Measurements from ENCODE around the gene ANGPTL4. TPM values are rescaled to one million over a fixed set of nuclear protein-coding genes. Genes with fewer than 3 reads are reported as not detected.
"Not testable (repeated sequence)": the region's sequence is repeated elsewhere in the genome, so short reads cannot be mapped to it uniquely, and the experiment has no call there.

ANGPTL4 gene
- total RNA-seq, 1 experiment from 2014 or later = 0.59 TPM

- H3K4me1 ChIP-seq = peaks cover 19% of the 10 kb centered on the region
- no peak overlapping the region for H3K4me3 ChIP-seq
- H3K36me3 ChIP-seq = peaks cover 3% of the 10 kb centered on the region; the same call in 1 of the 2 replicates
- no peaks in the 10 kb centered on the region for H3K9me3 ChIP-seq (replicated peaks)
- H3K27ac ChIP-seq = no peak overlapping the region
- no peaks in the 10 kb centered on the region for H3K27me3 ChIP-seq
- DNase-seq = peak; percentile 31 to 35
These were observed 34.4 kb downstream of the ANGPTL4 start for GRCh38 chr19:8398311-8398771.

GRCh38 chr19:8399681-8400188, 35.8 kb downstream of the ANGPTL4 start:
- DNase-seq = no peak
- Histone ChIP-seq H3K27me3 (no peaks in the 10 kb centered on the region), H3K4me3 (no peak overlapping the region), H3K4me1 (peaks cover 8% of the 10 kb centered on the region), H3K9me3 (replicated peaks) (no peaks in the 10 kb centered on the region), H3K36me3 (peaks cover 6% of the 10 kb centered on the region), H3K27ac (no peak overlapping the region)

- Histone ChIP-seq H3K4me1 (peaks cover 4% of the 10 kb centered on the region), H3K27ac (no peak overlapping the region), H3K27me3 (no peaks in the 10 kb centered on the region), H3K9me3 (replicated peaks) (no peaks in the 10 kb centered on the region), H3K4me3 (no peak overlapping the region), H3K36me3 (peaks cover 12% of the 10 kb centered on the region)
- no peak for DNase-seq
These were observed 38.0 kb downstream of the ANGPTL4 start for GRCh38 chr19:8401981-8402411.

GRCh38 chr19:8403098-8403819, 39.3 kb downstream of the ANGPTL4 start:
- DNase-seq = no peak
- Histone ChIP-seq H3K9me3 (replicated peaks) (no peaks in the 10 kb centered on the region), H3K27me3 (no peaks in the 10 kb centered on the region), H3K27ac (no peak overlapping the region), H3K4me3 (no peak overlapping the region), H3K36me3 (peaks cover 12% of the 10 kb centered on the region), H3K4me1 (peaks cover 2% of the 10 kb centered on the region)

GRCh38 chr19:8403820-8404109, 39.8 kb downstream of the ANGPTL4 start:
- DNase-seq = no peak
- no peaks in the 10 kb centered on the region for H3K4me1 ChIP-seq
- peaks cover 12% of the 10 kb centered on the region for H3K36me3 ChIP-seq
- no peak overlapping the region for H3K4me3 ChIP-seq
- H3K27me3 ChIP-seq = no peaks in the 10 kb centered on the region
- no peak overlapping the region for H3K27ac ChIP-seq
- no peaks in the 10 kb centered on the region for H3K9me3 ChIP-seq (replicated peaks)

- DNase-seq = no peak
- H3K36me3 ChIP-seq = peaks cover 9% of the 10 kb centered on the region; the same call in 1 of the 2 replicates
- H3K4me3 ChIP-seq = no peak overlapping the region
- no peaks in the 10 kb centered on the region for H3K4me1 ChIP-seq
- no peaks in the 10 kb centered on the region for H3K9me3 ChIP-seq (replicated peaks)
- no peak overlapping the region for H3K27ac ChIP-seq
- no peaks in the 10 kb centered on the region for H3K27me3 ChIP-seq
These were observed 40.6 kb downstream of the ANGPTL4 start for GRCh38 chr19:8404391-8405151.

- H3K27me3 ChIP-seq; H3K9me3 ChIP-seq (replicated peaks); H3K4me3 ChIP-seq; H3K27ac ChIP-seq; H3K4me1 ChIP-seq; DNase-seq; H3K36me3 ChIP-seq: not testable (repeated sequence)
These were observed 46.8 kb downstream of the ANGPTL4 start for GRCh38 chr19:8410718-8411117.

GRCh38 chr19:8412783-8413628, 49.1 kb downstream of the ANGPTL4 start, which contains the start of gene MARCHF2:
TSS of gene MARCHF2 (plus strand) at chr19:8413305. CDS start at chr19:8421841, 8,536 bp downstream.
- Histone ChIP-seq H3K4me3 (peak within 1 kb of the TSS; percentile 40), H3K27me3 (no peaks in the 10 kb centered on the region), H3K4me1 (peaks cover 4% of the 10 kb centered on the region; the same call in 1 of the 2 replicates), H3K9me3 (replicated peaks) (no peaks in the 10 kb centered on the region), H3K27ac (no peak within 1 kb of the TSS), H3K36me3 (no peaks in the 10 kb centered on the region)
- DNase-seq = peak; percentile 94 to 95

GRCh38 chr19:8413629-8413995, 49.7 kb downstream of the ANGPTL4 start:
- Histone ChIP-seq H3K27me3 (no peaks in the 10 kb centered on the region), H3K9me3 (replicated peaks) (no peaks in the 10 kb centered on the region), H3K4me1 (peaks cover 7% of the 10 kb centered on the region; the same call in 1 of the 2 replicates), H3K36me3 (no peaks in the 10 kb centered on the region), H3K4me3 (peak overlapping the region; percentile 40), H3K27ac (no peak overlapping the region)
- DNase-seq = no peak

- peaks cover 7% of the 10 kb centered on the region; the same call in 1 of the 2 replicates for H3K4me1 ChIP-seq
- no peaks in the 10 kb centered on the region for H3K9me3 ChIP-seq (replicated peaks)
- no peak overlapping the region for H3K4me3 ChIP-seq
- DNase-seq = no peak
- no peak overlapping the region for H3K27ac ChIP-seq
- no peaks in the 10 kb centered on the region for H3K27me3 ChIP-seq
- H3K36me3 ChIP-seq = no peaks in the 10 kb centered on the region
These were observed 52.8 kb downstream of the ANGPTL4 start for GRCh38 chr19:8416796-8417195.

GRCh38 chr19:8421484-8422461, 57.8 kb downstream of the ANGPTL4 start:
- Histone ChIP-seq H3K27me3 (no peaks in the 10 kb centered on the region), H3K4me1 (peaks cover 7% of the 10 kb centered on the region; the same call in 1 of the 2 replicates), H3K27ac (no peak overlapping the region), H3K9me3 (replicated peaks) (no peaks in the 10 kb centered on the region), H3K4me3 (no peak overlapping the region), H3K36me3 (no peaks in the 10 kb centered on the region)
- DNase-seq = no peak

GRCh38 chr19:8423817-8424223, 59.9 kb downstream of the ANGPTL4 start:
- H3K4me3 ChIP-seq = peak overlapping the region; percentile 29
- peak overlapping the region; percentile 58 for H3K27ac ChIP-seq
- DNase-seq = peak; percentile 86 to 88
- H3K27me3 ChIP-seq = no peaks in the 10 kb centered on the region
- peaks cover 3% of the 10 kb centered on the region; the same call in 1 of the 2 replicates for H3K4me1 ChIP-seq
- no peaks in the 10 kb centered on the region for H3K9me3 ChIP-seq (replicated peaks)
- no peaks in the 10 kb centered on the region for H3K36me3 ChIP-seq
